Rectal smooth muscle tissue (tissue), 1 donor: ENCODE data around the gene RNF5.

Source experiments
- H3K27ac ChIP-seq: one replicate; pipeline ENCODE4 v1.7.0; 2013; ENCODE audit warnings: low read depth, low read length, inconsistent platforms
- H3K27me3 ChIP-seq: one replicate; pipeline ENCODE4 v1.7.0; 2013; ENCODE audit warnings: low read length; ENCODE audit not compliant: control insufficient read depth, insufficient read depth
- H3K36me3 ChIP-seq: one replicate; pipeline ENCODE4 v1.7.0; 2013; ENCODE audit warnings: low read length; ENCODE audit not compliant: control insufficient read depth, insufficient read depth
- H3K4me1 ChIP-seq: one replicate; pipeline ENCODE4 v1.7.0; 2013; ENCODE audit warnings: low read length; ENCODE audit not compliant: control insufficient read depth, insufficient read depth
- H3K4me3 ChIP-seq: one replicate; pipeline ENCODE4 v1.7.0; 2013; ENCODE audit warnings: low read length
- H3K9ac ChIP-seq: one replicate; pipeline ENCODE4 v1.7.0; 2013; ENCODE audit warnings: low read length

The RNF5 gene

GRCh38 chr6:32173051-32173727 is 5.0 kb upstream of the RNF5 start:
- Histone ChIP-seq H3K4me3 (no peak overlapping the region), H3K4me1 (peaks cover 20% of the 10 kb centered on the region), H3K36me3 (peaks cover 28% of the 10 kb centered on the region), H3K27ac (no peak overlapping the region), H3K27me3 (no peaks in the 10 kb centered on the region), H3K9ac (no peak overlapping the region)

GRCh38 chr6:32174416-32174815 is 3.8 kb upstream of the RNF5 start:
- Histone ChIP-seq H3K27me3 (no peaks in the 10 kb centered on the region), H3K4me1 (peaks cover 27% of the 10 kb centered on the region), H3K27ac (no peak overlapping the region), H3K9ac (no peak overlapping the region), H3K4me3 (no peak overlapping the region), H3K36me3 (peaks cover 20% of the 10 kb centered on the region)

- peak overlapping the region; percentile 99 for H3K27ac ChIP-seq
- H3K9ac ChIP-seq, result peak overlapping the region; percentile 83
- no peaks in the 10 kb centered on the region for H3K27me3 ChIP-seq
- H3K4me3 ChIP-seq, result peak overlapping the region; percentile 94
- peaks cover 27% of the 10 kb centered on the region for H3K4me1 ChIP-seq
- peaks cover 14% of the 10 kb centered on the region for H3K36me3 ChIP-seq
These were observed 2.9 kb upstream of the RNF5 start for GRCh38 chr6:32175322-32175710.

GRCh38 chr6:32175711-32176475 is 2.3 kb upstream of the RNF5 start, which contains the start of gene AGPAT1:
TSS of gene AGPAT1 (minus strand) at chr6:32176084. CDS start at chr6:32171496, 4,588 bp downstream.
- peaks cover 27% of the 10 kb centered on the region for H3K4me1 ChIP-seq
- H3K9ac ChIP-seq, result peak within 1 kb of the TSS; percentile 83
- H3K4me3 ChIP-seq, result peak within 1 kb of the TSS; percentile 94
- H3K27me3 ChIP-seq, result no peaks in the 10 kb centered on the region
- H3K36me3 ChIP-seq, result peaks cover 11% of the 10 kb centered on the region
- peak within 1 kb of the TSS; percentile 99 for H3K27ac ChIP-seq

- Histone ChIP-seq H3K9ac (peak overlapping the region; percentile 76), H3K27me3 (no peaks in the 10 kb centered on the region), H3K4me1 (peaks cover 27% of the 10 kb centered on the region), H3K4me3 (peak overlapping the region; percentile 91), H3K36me3 (peaks cover 11% of the 10 kb centered on the region), H3K27ac (peak overlapping the region; percentile 99)
These were observed 1.6 kb upstream of the RNF5 start for GRCh38 chr6:32176476-32177182.

GRCh38 chr6:32177183-32177787 is 920 bp upstream of the RNF5 start:
- Histone ChIP-seq H3K27me3 (no peaks in the 10 kb centered on the region), H3K4me3 (peak overlapping the region; percentile 91), H3K27ac (peak overlapping the region; percentile 99), H3K9ac (peak overlapping the region; percentile 76), H3K36me3 (peaks cover 11% of the 10 kb centered on the region), H3K4me1 (peaks cover 27% of the 10 kb centered on the region)

- Histone ChIP-seq H3K9ac (peak overlapping the region; percentile 41), H3K27me3 (no peaks in the 10 kb centered on the region), H3K4me3 (peak overlapping the region; percentile 91), H3K36me3 (peaks cover 19% of the 10 kb centered on the region), H3K4me1 (peaks cover 27% of the 10 kb centered on the region), H3K27ac (peak overlapping the region; percentile 99)
These were observed 589 bp downstream of the RNF5 start for GRCh38 chr6:32178547-32179440.

GRCh38 chr6:32179766-32180405 is 1.7 kb downstream of the RNF5 start:
- Histone ChIP-seq H3K9ac (no peak overlapping the region), H3K27me3 (no peaks in the 10 kb centered on the region), H3K36me3 (peaks cover 19% of the 10 kb centered on the region), H3K4me3 (no peak overlapping the region), H3K4me1 (peaks cover 23% of the 10 kb centered on the region), H3K27ac (no peak overlapping the region)

- H3K9ac ChIP-seq, result no peak overlapping the region
- H3K36me3 ChIP-seq, result peaks cover 19% of the 10 kb centered on the region
- no peaks in the 10 kb centered on the region for H3K27me3 ChIP-seq
- no peak overlapping the region for H3K4me3 ChIP-seq
- peak overlapping the region; percentile 23 for H3K27ac ChIP-seq
- H3K4me1 ChIP-seq, result peaks cover 20% of the 10 kb centered on the region
These were observed 3.0 kb downstream of the RNF5 start for GRCh38 chr6:32181148-32181702.

- Histone ChIP-seq H3K27ac (no peak overlapping the region), H3K4me3 (no peak overlapping the region), H3K27me3 (no peaks in the 10 kb centered on the region), H3K4me1 (peaks cover 16% of the 10 kb centered on the region), H3K9ac (no peak overlapping the region), H3K36me3 (peaks cover 19% of the 10 kb centered on the region)
These were observed 3.8 kb downstream of the RNF5 start for GRCh38 chr6:32181915-32182529.
